SU-DHL-6 (cell line): ENCODE measurements around the gene ATP6V0E2.

Source experiments
- H2AFZ ChIP-seq: fragments of 200-600 bp; sonication (generic); 2 replicates; pipeline ENCODE4 v1.6.1; 2014; ENCODE audit warnings: low read depth, mild to moderate bottlenecking, moderate library complexity, mixed read lengths, antibody characterized with exemption, low read length; ENCODE audit not compliant: severe bottlenecking
- H3F3A ChIP-seq: fragments of 200-600 bp; shearing (Covaris generic); 2 replicates; pipeline ENCODE4 v1.6.0; 2016; ENCODE audit warnings: antibody characterized with exemption, mild to moderate bottlenecking; ENCODE audit not compliant: insufficient read depth
- H3K27ac ChIP-seq: fragments of 200-600 bp; sonication (generic); 2 replicates; pipeline ENCODE4 v1.5.1; 2016; ENCODE audit warnings: low read depth, mild to moderate bottlenecking, low read length, moderate library complexity, mixed read lengths
- H3K27me3 ChIP-seq: fragments of 200-600 bp; sonication (generic), shearing (Covaris generic); 2 replicates; pipeline ENCODE4 v1.6.0; 2014; ENCODE audit warnings: mild to moderate bottlenecking, low read length
- H3K36me3 ChIP-seq: fragments of 200-600 bp; sonication (generic); 2 replicates; pipeline ENCODE4 v1.6.1; 2014; ENCODE audit warnings: mild to moderate bottlenecking, low read length, mixed read lengths
- H3K4me2 ChIP-seq: fragments of 300-600, 200-600 bp; shearing (Covaris generic), sonication (generic); 2 replicates; pipeline ENCODE4 v1.6.0; 2014; ENCODE audit warnings: low read length, low read depth, mild to moderate bottlenecking; ENCODE audit not compliant: poor library complexity, severe bottlenecking
- H3K4me3 ChIP-seq: fragments of 200-600 bp; sonication (generic); 2 replicates; pipeline ENCODE4 v1.5.1; 2014; ENCODE audit warnings: antibody characterized with exemption, low read length, mild to moderate bottlenecking, mixed read lengths; ENCODE audit not compliant: insufficient read depth, poor library complexity, severe bottlenecking
- H3K79me2 ChIP-seq: fragments of 200-600 bp; sonication (generic); 2 replicates; pipeline ENCODE4 v1.6.1; 2014; ENCODE audit warnings: mild to moderate bottlenecking, low read length, moderate library complexity; ENCODE audit not compliant: insufficient read depth
- H3K9ac ChIP-seq: fragments of 200-600 bp; sonication (generic); 2 replicates; pipeline ENCODE4 v1.7.0; 2014; ENCODE audit warnings: mild to moderate bottlenecking, low read length
- H3K9me2 ChIP-seq: fragments of 200-600 bp; sonication (generic); replicated peaks from 2 replicates; pipeline ENCODE4 v1.6.1; 2014; ENCODE audit warnings: low read length; ENCODE audit not compliant: insufficient read depth
- H3K9me3 ChIP-seq: fragments of 200-600 bp; sonication (generic); 2 replicates; pipeline ENCODE4 v1.6.1; 2014; ENCODE audit warnings: low read length, mixed read lengths; ENCODE audit not compliant: insufficient read depth
- H4K20me1 ChIP-seq: fragments of 200-600 bp; sonication (generic); 2 replicates; pipeline ENCODE4 v1.6.1; 2014; ENCODE audit warnings: low read depth, mild to moderate bottlenecking, antibody characterized with exemption, low read length, moderate library complexity, mixed read lengths
- CTCF ChIP-seq: fragments of 200-600 bp; sonication (generic); IDR thresholded peaks from one replicate; pipeline ENCODE4 v1.5.1; 2017; ENCODE audit warnings: antibody characterized with exemption, mild to moderate bottlenecking, low read length, moderate library complexity; ENCODE audit not compliant: insufficient read depth, poor library complexity, severe bottlenecking
- EZH2phosphoT487 ChIP-seq: fragments of 200-600 bp; sonication (generic), shearing (Covaris generic); conservative IDR thresholded peaks from 2 replicates; pipeline ENCODE4 v1.6.1; 2018; ENCODE audit warnings: mild to moderate bottlenecking, antibody characterized with exemption, low read length, moderate library complexity, mixed read lengths

The ATP6V0E2 gene

GRCh38 chr7:149866139-149866778 lies 7.5 kb upstream of the ATP6V0E2 start:
- no peaks in the 10 kb centered on the region for H3K27me3 ChIP-seq
- H3K9ac ChIP-seq: no peak overlapping the region
- no peaks in the 10 kb centered on the region for H4K20me1 ChIP-seq
- no peaks in the 10 kb centered on the region for H3K9me3 ChIP-seq
- H3K27ac ChIP-seq: no peak overlapping the region
- no peak for TF ChIP-seq EZH2phosphoT487
- TF ChIP-seq CTCF: no peak
- H3K79me2 ChIP-seq: no peaks in the 10 kb centered on the region
- H3F3A ChIP-seq: no peaks in the 10 kb centered on the region
- H3K4me2 ChIP-seq: no peak overlapping the region
- H3K36me3 ChIP-seq: no peaks in the 10 kb centered on the region
- H3K9me2 ChIP-seq: no peaks in the 10 kb centered on the region
- no peak overlapping the region for H2AFZ ChIP-seq
- no peak overlapping the region for H3K4me3 ChIP-seq

- Histone ChIP-seq H2AFZ (no peak overlapping the region), H3K4me2 (no peak overlapping the region), H3K27ac (no peak overlapping the region)
Observed at GRCh38 chr7:149866779-149867447, 6.9 kb upstream of the ATP6V0E2 start.

GRCh38 chr7:149867762-149868622 lies 5.8 kb upstream of the ATP6V0E2 start:
- H3K4me2 ChIP-seq: no peak overlapping the region
- no peaks in the 10 kb centered on the region for H3K36me3 ChIP-seq
- H4K20me1 ChIP-seq: no peaks in the 10 kb centered on the region
- no peaks in the 10 kb centered on the region for H3K27me3 ChIP-seq
- no peak overlapping the region for H3K9ac ChIP-seq
- no peak overlapping the region for H3K4me3 ChIP-seq
- no peaks in the 10 kb centered on the region for H3K9me3 ChIP-seq
- TF ChIP-seq CTCF (no peak), EZH2phosphoT487 (no peak)
- no peaks in the 10 kb centered on the region for H3F3A ChIP-seq
- H3K79me2 ChIP-seq: no peaks in the 10 kb centered on the region
- H3K9me2 ChIP-seq: no peaks in the 10 kb centered on the region
- no peak overlapping the region for H2AFZ ChIP-seq
- no peak overlapping the region for H3K27ac ChIP-seq

More at GRCh38 chr7:149866779-149867447, 6.9 kb upstream of the ATP6V0E2 start:
- Histone ChIP-seq H3K36me3 (no peaks in the 10 kb centered on the region), H3K9ac (no peak overlapping the region), H3K27me3 (no peaks in the 10 kb centered on the region), H3K9me3 (no peaks in the 10 kb centered on the region), H3K79me2 (no peaks in the 10 kb centered on the region), H3F3A (no peaks in the 10 kb centered on the region), H4K20me1 (no peaks in the 10 kb centered on the region), H3K4me3 (no peak overlapping the region), H3K9me2 (no peaks in the 10 kb centered on the region)
- TF ChIP-seq CTCF (no peak), EZH2phosphoT487 (no peak)
